Ecto neural progenitor cell (in vitro differentiated cells): Measurements from ENCODE around the gene EXD3.

Experiments used
- DNase-seq: peaks from one replicate; pipeline ENCODE4 v3.0.0-alpha.2; 2018; ENCODE audit warnings: low spot score

Gene EXD3

DNA sequence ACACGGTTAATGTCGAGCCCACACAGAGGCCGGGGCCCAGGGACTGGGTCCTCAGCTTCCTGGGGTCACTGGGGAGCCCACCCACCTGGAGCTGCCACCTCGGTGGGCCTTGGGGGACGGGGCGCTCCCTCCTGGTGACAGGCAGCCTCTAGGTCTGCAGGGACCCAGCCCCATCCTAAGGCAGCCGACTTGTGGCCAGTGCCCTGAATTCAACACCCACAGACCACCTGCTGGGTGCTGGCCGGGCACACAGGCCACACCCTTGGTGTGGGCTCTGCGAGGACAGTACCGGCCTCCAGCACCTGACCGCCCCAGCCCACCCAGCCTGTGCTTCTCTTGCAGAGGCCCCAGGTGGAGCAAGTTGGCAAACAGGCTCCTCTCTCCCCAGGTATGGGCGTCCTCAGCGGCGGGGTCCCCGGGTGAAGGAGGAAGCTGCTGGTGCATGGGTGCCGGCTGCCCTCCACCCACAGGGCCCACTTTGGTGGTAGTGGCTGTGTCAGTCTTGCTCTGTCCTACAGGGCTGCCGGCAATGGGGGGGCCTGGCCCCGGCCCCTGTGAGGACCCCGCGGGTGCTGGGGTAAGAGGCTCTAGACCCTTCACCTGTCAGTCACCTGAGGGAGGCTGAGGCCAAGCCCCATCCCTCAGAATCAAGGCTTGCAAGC is 9.9 kb upstream of the EXD3 start:
- DNase-seq, result no peak

DNA sequence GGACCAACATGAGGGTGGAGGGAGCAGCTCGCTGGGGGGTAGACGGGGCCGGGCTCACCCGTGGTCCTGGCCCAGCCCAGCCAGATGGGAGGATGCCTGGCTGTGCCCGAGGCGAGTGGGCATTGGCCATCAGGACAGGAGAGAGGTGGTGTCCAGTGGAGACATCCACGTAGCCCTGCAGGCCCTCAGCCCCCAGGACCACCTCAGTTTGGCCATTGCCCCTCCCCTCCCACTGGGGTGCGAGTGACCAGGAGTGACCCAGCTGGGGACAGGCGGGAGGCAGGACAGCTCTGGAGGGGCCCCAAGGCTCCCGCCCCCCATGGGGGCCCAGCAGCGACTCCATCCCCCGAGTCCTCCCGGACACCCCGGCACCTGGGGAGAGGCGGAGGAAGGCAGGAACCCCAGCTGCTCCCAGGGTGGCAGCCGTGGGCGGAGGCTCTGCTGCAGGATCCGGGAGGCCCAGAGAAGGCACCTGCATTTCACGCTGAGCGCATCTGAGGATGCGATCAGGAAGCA is 8.5 kb upstream of the EXD3 start:
- no peak for DNase-seq

DNA sequence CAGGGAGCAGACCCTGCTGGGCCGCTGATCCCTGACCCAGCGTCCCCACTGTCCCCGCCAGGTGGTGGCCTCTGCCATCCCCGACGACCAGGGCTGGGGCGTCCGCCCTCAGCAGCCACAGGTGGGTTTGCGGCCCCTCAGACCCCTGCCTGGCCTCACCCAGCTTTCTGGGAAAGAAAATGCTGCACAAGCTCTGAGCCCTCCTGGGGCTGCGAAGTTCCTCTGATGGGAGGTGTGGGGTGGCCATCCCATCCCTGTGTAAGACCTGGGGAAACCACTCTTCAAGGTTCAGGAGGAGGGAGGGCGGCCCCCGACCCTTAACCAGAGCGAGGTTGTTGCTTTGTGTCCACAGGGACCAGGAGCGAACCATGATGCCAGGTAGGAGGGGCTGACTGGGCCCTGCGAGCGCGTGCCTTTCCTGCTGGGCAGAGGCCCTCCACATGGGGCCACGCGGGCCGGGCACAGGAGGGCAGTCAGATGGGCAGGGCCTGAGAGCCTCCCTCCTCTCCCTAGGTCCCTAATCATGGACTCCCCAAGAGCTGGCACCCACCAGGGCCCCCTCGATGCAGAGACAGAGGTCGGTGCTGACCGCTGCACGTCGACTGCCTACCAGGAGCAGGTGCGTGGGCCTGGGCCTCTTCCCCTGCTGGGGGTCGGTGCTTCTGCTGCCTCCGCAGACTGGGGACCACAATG is 7.9 kb upstream of the EXD3 start:
- DNase-seq, result no peak

DNA sequence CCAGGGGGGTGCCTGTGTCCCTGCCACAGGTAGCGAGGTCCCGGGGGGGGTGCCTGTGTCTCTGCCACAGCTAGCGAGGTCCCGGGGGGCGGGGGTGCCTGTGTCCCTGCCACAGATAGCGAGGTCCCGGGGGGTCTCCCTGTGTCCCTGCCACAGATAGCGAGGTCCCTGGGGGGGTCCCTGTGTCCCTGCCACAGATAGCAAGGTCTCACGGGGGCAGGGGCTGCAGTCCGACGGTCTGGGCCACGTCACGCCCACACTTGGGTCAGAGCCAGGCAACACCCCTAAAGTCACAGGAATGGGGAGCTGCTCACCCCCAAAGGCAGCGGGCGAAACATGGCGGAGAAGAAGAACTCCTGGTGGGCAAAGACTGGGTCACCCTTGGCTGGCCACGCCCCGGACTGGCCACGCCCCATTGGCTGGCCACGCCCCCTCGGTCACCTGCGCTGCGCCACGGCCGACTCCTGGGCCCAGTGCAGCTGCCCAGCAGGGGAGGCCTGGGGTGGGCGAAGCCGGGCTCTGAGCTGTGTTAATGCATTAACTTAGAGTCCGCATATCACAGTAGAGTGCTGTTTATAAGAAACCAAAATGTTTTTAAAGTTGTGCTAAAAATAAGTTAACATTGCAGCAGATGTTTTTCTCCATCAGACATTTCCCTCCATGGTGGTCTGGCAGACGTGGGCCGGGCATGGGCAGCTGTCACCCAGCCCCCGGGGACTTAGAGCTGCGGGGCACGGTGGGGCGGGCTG is 7.2 kb upstream of the EXD3 start:
- no peak for DNase-seq

DNA sequence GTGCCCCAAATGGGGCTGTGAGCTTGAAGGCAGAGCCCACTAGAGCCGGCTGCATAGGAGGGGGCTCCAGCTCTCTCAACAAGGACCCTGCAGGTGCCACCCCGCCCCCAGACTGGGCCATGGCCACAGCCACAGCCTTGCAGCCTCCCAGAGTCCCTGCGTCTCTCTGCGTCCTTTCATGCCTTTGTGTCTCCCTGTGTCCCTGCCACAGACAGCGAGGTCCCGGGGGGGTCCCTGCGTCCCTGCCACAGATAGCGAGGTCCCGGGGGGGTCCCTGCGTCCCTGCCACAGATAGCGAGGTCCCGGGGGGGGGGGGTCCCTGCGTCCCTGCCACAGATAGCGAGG is 6.6 kb upstream of the EXD3 start:
- DNase-seq, result no peak

DNA sequence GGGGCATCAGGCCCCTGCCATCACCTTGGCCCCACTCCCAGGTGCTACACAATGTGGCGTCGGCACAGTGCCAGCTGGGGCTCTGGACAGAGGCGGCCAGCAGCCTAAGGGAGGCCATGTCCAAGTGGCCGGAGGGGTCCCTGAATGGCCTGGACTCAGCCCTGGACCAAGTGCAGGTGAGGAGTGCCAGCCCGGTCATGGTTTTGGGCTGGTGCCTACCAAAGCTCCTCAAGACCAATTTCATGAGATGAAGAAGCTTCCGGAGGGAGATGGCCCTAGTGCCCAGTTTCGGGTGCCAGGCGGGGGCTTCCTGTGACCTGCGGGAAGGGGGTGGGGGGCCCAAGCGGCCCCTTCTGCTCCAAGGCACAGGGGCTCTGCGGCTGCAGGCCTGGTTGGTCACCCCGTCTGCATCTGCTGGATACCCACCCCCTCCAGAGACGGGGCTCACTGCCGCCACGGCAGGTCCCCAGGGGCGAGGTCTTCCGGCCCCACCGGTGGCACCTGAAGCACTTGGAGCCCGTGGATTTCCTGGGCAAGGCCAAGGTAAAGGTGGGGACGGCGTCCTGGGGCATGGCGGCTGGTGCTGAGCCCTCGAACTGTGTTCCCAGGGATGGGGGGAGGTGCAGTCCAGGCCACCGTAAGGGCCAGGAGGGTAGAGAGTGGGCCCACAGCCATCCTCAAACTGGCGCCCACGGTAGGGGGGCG is 6.0 kb upstream of the EXD3 start:
- DNase-seq, result no peak

DNA sequence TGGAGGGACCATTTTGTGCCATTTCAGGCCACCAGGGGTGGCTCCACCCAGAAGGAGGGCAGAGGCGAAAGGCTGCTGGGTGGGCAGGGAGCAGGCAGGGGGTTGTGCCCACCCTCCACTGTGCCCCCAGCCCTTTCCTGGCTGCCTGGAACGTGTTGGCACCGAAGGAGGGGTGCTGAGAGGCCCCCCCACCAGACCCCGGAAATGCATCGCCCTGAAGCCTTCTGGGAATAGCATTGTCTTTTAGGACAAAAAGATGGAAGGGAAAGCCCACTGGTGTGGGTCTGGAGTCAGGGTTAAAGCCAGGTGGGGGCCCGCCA is 5.3 kb upstream of the EXD3 start:
- no peak for DNase-seq

DNA sequence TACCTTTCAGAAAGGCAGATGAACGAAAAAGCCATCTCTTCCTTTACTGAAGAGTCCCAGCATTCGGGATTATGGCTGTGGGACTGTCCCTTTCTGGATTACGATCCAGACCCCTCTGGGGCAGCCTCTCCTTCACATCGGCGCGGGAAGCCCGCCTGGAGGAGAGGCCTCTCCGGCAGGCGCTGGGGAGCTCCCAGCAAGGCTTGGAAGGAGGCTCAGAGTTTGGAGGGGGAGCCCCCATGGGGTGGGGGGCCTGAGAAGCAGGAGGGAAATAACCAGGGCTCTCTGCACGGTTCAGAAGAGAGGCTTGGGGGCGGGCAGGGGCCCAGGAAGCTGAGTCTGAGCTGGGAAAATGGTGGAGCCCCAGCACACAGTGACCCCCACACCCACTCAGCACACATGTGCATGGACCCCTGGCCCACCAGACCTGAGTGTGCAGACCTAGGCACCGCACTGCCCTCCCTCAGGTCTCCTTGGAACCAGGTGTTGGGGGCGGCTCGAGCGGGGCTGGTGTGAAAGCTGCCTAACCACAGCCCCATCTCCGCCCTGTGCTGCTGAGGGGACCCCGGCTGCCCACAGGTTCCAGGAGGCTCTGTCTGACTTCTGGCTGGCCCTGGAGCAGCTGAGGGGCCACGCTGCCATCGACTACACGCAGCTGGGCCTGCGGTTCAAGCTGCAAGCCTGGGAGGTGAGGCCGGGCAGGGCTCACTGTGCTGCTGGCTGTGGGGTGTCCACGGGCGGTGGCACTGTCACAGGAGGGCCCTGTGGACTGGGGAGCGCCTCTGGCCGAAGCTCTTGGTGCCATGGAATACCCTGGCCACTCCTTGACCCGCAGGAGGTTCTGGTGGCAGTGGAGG is 4.7 kb upstream of the EXD3 start:
- no peak for DNase-seq

DNA sequence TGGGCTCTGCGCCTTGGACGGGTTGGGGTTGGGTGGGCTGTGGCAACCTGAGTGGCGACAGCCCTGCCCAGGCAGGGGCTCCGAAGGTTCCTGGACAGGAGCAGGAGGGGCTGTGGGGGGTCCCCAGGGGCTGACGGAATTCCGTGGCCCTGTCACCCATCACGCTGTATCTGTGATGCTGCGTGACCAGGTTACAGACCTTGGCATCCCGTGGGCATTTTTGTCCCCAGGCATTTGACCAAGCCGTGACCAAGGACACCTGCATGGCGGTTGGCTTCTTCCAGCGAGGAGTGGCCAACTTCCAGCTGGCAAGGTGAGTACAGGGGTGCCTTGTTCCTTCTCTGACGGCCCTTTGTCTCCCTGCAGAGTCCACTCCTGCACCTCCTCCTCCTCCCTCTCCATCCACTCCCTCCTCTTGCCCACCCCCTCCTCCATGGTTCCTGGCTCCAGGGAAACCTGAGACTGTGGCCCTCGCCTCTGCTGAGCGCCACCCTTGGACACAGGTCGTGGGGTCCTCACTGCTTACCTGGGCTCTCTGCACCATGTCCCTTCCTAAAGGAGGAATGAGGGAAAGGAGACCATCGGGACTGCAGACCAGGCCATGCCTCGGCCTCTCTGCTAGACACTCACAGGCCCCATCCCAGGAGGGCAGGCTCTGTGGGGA is 3.2 kb upstream of the EXD3 start:
- DNase-seq, result no peak

DNA sequence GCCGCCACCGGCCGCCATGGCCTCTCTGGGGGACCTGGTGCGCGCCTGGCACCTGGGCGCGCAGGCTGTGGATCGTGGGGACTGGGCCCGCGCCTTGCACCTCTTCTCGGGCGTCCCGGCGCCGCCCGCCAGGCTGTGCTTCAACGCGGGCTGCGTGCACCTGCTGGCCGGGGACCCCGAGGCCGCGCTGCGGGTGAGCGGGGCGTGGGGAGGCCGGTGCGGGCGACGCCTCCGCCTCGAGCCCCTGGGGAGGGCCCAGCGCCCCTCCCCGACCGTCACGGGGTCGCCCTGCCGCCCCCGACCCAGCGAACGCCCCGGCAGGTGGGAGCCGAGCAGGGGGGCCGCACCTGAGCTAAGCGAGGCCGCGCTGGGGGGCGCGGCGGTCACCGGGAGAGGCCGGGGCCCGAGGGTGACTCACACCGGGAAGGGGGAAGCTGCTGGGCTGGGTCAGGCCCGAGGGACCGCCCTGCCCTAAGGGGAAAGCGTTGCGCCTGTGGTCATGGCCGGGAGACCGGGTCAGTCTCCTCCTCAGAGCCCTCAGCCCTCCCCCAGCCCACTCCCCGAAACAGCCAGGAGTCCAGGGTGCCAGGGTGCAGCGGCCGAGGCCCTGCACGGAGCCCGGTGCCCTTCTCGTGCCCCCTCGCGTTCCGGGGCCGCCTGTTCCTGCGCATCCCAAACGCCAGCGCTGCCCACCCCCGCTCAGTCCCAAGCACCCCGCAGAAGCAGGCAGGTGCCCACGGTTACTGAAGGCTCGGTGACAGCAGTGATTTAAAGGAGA is 741 bp upstream of the EXD3 start:
- no peak for DNase-seq

DNA sequence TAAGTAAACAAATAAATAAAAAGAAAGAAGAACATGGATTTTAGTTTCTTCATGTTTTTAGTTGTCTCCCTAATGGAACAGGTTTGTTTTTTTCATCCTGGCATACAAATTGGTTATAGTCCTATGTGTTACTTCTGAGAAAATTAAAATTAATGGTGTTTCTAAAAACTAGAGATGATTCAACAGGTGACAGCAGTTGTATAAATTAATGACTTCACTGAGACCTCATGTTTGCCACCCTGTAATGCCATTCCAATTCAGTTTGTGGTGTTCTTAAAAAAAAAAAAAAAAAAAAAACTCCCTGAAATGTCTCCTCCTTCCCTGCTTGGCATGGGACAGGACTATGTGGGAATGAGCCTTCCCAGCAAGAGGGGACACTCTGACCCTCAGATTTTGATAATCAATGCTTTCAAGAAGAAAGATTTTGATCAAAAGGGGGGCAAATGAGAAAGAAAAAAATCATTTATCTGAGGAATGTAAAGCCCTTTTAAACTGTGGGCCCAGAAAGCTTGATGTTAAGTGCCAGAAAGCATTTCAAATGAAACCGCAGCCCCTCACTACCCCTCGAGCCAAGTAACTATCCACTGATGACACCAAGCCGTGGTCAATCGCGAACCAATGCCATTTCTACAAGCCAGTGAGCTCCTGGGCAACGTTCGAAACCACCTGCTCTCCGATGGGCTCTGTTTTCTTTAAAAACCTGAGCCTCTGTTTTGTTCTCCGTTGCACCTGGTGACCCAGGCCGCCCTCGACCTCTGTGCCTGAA is 941 bp downstream of the EXD3 start:
- no peak for DNase-seq

DNA sequence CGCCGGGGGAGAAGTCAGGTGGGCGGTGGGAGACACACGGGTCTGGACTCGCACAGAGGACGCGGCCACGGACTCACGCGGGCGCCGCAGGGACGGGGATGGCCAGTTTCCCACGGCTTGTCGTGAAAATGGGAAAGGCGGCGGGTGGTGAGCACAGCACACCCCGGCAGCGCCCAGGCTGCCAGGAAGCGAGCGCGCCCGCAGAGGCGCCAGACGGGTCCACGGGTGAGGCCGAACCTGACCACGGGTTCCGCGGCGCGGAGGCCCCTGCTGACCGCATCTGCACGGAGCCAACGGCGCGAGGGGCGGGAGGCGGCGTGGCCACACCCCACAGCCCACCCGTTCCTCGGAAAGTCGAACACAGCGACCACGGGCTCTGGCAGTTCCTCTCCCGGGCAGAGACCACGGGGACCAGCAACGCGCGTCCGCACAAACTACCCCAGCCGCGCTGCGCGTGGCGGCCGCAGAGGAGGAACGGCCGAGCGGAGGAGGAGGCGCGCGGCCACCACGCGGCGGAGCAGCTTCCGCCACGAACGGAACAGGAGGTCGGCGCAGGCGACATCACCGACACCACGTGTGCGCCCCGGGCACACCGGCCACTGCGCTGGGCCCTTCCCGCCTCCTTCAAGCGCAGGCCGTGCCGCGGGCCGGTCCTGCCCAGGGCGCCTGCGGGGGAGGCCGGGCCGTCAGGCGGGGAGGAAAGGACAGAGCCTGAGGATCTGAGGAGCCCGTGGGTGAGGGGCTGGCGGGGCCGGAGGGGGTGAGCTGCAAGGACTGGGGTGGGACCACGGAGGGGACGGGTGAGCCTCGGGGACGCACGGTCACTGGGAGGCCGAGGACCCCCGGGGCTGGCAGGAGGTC is 5.6 kb downstream of the EXD3 start:
- DNase-seq, result no peak

DNA sequence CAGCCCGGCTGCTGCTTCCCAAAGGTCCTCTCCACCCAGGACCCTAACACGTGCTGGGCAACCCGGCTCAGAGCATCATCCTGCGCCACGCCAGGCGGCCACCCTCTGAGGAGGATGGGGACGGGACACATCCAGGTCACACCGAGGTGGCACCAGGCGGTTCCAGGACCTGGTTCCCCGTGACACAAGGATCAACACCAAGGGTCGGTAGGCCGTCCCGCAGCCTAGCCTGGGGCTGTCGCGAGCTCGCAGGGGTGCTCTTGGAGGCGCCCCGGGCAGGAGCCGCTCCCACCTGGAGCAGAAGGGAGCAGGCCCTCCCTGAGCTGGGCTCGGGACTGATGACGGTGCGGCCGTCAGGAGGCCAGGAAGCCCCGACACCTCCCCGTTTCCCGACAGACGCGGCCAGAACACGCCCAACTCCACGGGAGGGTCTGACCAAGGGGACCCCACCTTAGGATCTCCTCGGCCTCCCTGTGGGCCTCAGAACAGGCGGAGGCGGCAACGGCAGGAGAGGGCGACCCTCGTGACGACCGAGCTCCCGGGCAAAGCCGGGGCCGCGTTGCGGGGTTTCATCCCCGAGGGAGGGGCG is 6.3 kb downstream of the EXD3 start:
- DNase-seq, result no peak

DNA sequence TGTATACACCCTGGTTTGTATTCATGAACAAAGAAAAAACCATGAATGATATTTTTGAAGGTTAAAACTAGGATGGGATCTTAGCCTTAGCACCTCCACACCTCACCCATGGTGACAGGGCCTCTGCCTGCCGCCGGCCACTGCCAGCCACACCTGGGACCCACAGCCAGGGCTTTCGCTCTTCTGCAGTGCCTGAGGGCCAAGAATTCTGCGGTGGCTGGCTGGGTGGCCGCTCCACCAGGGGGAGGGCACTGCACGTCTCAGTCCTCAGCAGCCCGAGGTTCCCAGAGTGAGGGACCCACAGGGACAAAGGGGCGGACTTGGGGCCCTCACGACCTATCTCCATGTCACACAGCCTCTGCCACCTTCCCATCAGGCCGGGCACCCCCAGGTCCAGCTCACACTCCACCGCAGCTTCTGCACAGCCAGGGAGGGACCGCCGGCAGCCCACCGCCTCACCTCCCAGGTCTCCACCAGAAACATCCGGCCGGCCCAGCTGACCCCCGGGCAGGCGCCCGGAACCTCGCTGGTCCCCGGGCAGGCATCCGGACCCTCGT is 6.9 kb downstream of the EXD3 start:
- DNase-seq, result no peak

DNA sequence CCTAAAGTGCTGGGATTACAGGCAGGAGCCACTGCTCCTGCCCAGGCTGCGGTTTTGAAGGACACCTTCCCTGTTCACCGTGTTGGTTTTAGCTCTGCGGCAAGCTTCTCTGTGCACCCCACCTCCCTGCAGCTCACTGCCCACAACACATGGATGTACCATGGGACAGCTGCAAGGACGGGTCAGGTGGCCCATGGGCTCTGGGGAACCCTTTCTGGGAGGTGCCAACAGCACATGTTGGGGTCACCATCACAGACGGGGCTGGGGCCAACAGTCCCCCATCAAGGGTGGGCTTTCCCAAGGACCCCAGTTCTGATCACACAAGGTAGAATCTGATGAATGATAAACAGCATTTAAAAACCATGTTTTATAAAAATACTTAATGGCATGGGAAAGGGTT is 7.5 kb downstream of the EXD3 start:
- no peak for DNase-seq

DNA sequence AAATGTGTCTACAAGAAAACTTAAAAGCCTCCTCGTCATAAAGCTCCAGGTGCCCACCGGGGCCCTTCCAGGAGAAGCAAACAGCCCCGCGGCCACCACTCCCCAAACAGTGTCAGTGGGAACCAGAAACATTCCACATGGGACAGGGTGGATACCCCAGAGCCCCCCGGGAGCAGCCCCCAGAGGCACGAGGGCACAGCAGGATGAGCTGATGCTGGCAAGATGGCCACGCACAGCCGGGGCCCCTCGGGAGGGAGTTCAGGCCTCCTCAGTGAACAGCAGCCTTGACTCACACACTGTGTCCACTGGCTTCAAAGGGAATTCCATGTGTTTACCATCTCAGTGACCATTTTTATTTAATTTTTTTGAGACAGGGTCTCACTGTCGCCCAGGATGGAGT is 10.5 kb downstream of the EXD3 start:
- DNase-seq, result no peak

DNA sequence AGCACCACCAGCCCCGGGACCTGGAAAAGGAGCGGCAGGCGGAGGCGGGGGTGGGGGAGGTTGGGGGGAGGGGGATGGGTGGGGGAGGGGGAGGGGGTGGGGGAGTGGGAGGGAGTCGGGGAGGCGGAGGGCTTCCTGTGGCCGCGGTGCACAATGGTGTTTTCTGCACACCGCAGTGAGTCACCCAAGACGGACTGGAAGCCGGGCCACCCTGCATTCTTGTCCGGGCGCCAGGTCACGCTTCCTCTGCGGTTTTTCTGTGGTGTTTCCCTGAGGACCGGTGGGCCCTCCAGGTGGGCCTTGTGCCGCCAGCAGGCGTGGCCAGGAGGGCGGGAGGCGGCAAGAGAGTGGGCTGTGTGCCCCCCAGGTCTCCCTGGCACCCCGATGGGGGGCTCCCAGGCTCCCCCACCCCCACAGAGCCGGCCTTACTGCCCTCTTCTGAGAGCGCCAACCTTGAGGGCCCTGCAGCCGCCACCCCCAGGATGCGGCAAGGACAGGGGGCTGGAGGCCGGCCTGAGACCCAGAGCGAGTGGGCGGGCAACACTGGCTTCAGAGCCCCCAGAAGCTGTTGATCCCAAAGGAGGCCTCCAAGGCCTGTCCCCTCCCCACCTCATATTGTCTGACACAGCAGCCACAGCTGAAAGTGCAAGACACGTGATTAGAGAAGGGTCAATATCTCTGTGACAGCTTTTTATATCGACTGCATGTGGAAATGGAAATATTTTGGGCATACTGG is 11.1 kb downstream of the EXD3 start:
- no peak for DNase-seq
